ENCODE data around the gene CRAMP1.

Gene CRAMP1

DNA sequence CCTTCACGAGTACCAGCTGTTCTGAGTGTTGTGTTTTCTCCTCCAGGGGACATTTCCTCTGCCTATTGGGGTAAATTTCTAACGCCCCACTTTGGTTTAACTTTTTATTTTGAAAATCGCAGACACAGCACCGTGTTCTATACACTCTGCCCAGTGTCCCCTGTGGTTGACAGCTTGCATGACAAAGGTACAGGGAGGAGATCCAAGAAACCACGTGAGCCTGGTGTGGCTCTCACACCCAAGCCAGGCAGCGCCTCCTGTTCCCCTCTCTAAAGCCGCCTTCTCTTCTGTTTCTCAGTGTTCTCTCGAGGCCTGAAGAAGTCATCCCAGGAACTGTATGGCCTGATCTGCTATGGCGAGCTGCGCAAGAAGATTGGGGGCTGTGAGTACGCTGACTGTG lies 25.4 kb downstream of the CRAMP1 start:
- peaks cover 82% of the 10 kb centered on the region for H3K36me3 ChIP-seq (ENCODE audit: control insufficient read depth, insufficient read depth, low read length, severe bottlenecking)
- no peaks in the 10 kb centered on the region for H3K9me3 ChIP-seq (ENCODE audit: control insufficient read depth, low read length)
- no peak overlapping the region for H3K4me3 ChIP-seq (ENCODE audit: low read length)
- no peak for DNase-seq (ENCODE audit: low read depth)
- peaks cover 7% of the 10 kb centered on the region for H3K4me1 ChIP-seq (ENCODE audit: control insufficient read depth, insufficient read depth, low read length)
- no peak overlapping the region for H3K9ac ChIP-seq (ENCODE audit: low read length)
- H3K27me3 ChIP-seq (replicated peaks; ENCODE audit: control insufficient read depth, insufficient read depth, low read length) = no peaks in the 10 kb centered on the region

DNA sequence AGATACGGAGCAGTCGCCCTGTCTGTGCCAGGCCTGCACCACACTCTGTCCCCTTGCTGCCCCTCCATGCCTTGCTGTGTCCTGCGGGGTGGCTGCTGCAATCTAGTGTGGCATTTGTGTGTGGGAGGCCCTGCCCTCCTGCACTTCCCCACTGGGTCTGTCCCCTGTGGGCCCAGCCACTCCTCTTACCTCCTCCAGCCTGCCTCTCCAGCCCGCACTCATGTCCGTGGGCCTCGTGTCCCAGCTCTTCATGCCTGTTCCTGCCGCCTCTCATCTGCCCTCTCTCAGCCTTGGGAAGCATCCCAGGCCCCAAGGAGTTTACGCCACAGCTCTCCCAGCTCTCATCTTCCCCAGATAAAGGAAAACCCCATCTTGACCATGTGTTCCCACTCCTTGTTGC lies 26.6 kb downstream of the CRAMP1 start:
- H3K9me3 ChIP-seq (ENCODE audit: control insufficient read depth, low read length) = no peaks in the 10 kb centered on the region
- H3K36me3 ChIP-seq (ENCODE audit: control insufficient read depth, insufficient read depth, low read length, severe bottlenecking) = peaks cover 82% of the 10 kb centered on the region
- no peak overlapping the region for H3K4me3 ChIP-seq (ENCODE audit: low read length)

DNA sequence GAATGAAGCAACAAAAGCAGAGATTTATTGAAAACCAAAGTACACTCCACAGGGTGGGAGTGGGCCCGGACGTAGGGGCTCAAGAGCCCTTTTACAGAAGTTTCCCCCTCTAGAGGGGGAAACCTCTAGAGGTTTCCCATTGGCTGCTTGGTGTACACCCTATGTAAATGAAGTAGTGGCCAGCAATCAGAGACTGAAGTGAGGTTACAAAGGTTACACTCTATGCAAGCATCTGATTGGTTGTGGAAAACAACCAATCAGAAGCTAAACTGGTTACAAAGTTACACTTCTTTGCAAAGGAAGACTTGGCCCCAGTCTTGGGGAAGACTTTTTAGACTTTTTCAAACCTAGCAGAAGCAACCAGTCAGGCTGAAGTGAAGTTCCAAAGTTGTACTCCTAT lies 27.1 kb downstream of the CRAMP1 start:
- no peak overlapping the region for H3K4me3 ChIP-seq (ENCODE audit: low read length)
- DNase-seq (ENCODE audit: low read depth) = no peak
- H3K9me3 ChIP-seq (ENCODE audit: control insufficient read depth, low read length) = no peaks in the 10 kb centered on the region
- H3K27me3 ChIP-seq (replicated peaks; ENCODE audit: control insufficient read depth, insufficient read depth, low read length) = no peaks in the 10 kb centered on the region
- H3K36me3 ChIP-seq (ENCODE audit: control insufficient read depth, insufficient read depth, low read length, severe bottlenecking) = peaks cover 81% of the 10 kb centered on the region
- H3K9ac ChIP-seq (ENCODE audit: low read length) = no peak overlapping the region
- peaks cover 8% of the 10 kb centered on the region for H3K4me1 ChIP-seq (ENCODE audit: control insufficient read depth, insufficient read depth, low read length)

More for the DNA sequence above, 26.6 kb downstream of the CRAMP1 start:
- no peaks in the 10 kb centered on the region for H3K27me3 ChIP-seq (replicated peaks; ENCODE audit: control insufficient read depth, insufficient read depth, low read length)
- peaks cover 8% of the 10 kb centered on the region for H3K4me1 ChIP-seq (ENCODE audit: control insufficient read depth, insufficient read depth, low read length)
- DNase-seq (ENCODE audit: low read depth) = no peak
- no peak overlapping the region for H3K9ac ChIP-seq (ENCODE audit: low read length)

DNA sequence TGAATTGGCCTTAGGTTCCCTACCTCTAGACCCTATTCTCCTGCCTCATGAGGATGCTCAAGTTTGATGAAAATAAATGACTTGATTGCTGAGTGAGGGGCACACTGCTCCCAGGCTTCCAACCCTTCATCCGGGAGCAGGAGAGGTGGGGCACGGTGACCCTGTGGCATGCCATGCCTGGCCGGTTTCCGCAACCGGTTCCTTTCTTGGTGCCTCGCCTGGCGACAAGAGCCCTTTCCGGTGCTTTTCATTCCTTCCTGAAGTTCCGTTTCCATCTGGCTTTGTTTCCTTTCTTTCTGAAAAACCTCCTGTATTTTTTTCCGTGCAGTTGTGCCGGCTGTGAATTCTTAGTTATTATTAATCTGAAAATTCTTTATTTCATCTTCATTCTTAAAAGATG lies 27.7 kb downstream of the CRAMP1 start:
- Histone ChIP-seq H3K27me3 (replicated peaks; ENCODE audit: control insufficient read depth, insufficient read depth, low read length) (no peaks in the 10 kb centered on the region), H3K4me3 (ENCODE audit: low read length) (no peak overlapping the region), H3K9me3 (ENCODE audit: control insufficient read depth, low read length) (no peaks in the 10 kb centered on the region), H3K36me3 (ENCODE audit: control insufficient read depth, insufficient read depth, low read length, severe bottlenecking) (peaks cover 82% of the 10 kb centered on the region), H3K9ac (ENCODE audit: low read length) (no peak overlapping the region), H3K4me1 (ENCODE audit: control insufficient read depth, insufficient read depth, low read length) (peaks cover 8% of the 10 kb centered on the region)
- DNase-seq (ENCODE audit: low read depth) = no peak

DNA sequence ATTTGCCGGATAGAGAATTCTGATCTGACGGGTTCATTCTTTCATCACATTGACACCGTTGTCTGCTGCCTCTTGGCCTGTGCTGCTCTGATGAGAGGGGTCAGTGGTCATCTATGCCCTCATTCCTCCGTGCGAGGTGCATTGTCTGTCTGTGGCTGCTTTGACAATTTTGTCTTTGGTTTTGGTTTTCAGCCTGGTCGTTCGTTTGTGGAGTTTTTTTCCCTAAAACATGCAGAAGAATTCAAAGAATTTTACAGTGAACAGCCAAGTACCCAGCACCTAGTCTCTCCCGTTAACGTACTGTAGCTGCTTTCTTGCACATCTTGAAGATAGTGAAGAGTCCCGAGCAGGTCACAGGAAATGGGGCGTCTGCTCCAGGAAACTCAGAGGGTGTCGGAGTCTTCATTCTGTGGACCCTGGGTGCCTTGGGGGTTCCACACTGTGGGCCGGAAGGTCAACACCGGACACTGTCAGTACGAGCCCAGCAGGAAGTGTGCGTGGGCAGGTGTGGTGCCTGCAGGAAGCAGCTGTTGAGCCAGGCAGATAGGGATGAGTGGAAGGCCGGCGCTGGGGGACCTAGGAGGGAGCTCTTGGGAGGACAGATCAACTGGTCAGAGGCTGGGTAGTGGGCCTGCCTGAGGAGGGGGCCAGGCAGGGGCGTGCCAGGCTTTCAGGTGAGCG lies 28.2 kb downstream of the CRAMP1 start:
- no peaks in the 10 kb centered on the region for H3K27me3 ChIP-seq (replicated peaks; ENCODE audit: control insufficient read depth, insufficient read depth, low read length)
- H3K9ac ChIP-seq (ENCODE audit: low read length) = no peak overlapping the region
- H3K36me3 ChIP-seq (ENCODE audit: control insufficient read depth, insufficient read depth, low read length, severe bottlenecking) = peaks cover 80% of the 10 kb centered on the region
- no peak for DNase-seq (ENCODE audit: low read depth)
- no peaks in the 10 kb centered on the region for H3K9me3 ChIP-seq (ENCODE audit: control insufficient read depth, low read length)
- H3K4me3 ChIP-seq (ENCODE audit: low read length) = no peak overlapping the region
- H3K4me1 ChIP-seq (ENCODE audit: control insufficient read depth, insufficient read depth, low read length) = peaks cover 8% of the 10 kb centered on the region

DNA sequence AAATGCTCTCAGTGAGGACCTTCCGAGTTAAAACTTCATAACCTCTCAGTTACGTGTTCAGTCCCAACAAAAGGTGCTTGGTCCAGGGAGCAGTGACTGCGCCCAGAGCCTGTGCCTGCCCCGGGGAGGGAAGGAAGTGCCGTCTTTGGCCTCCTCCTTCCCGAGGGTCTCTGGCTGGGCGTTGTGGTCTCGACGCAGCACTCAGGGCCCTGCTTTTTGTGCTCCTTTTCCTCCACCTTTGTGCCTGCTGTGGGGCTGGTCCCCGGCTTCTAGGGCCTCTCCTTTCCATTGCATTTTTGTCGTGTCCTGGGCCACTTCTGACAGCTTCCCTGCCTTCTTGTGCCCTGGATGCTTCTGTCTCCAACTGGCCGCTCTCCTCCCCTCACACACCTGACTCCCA lies 29.1 kb downstream of the CRAMP1 start:
- Histone ChIP-seq H3K27me3 (replicated peaks; ENCODE audit: control insufficient read depth, insufficient read depth, low read length) (no peaks in the 10 kb centered on the region), H3K4me1 (ENCODE audit: control insufficient read depth, insufficient read depth, low read length) (peaks cover 8% of the 10 kb centered on the region), H3K4me3 (ENCODE audit: low read length) (no peak overlapping the region), H3K9ac (ENCODE audit: low read length) (no peak overlapping the region), H3K9me3 (ENCODE audit: control insufficient read depth, low read length) (no peaks in the 10 kb centered on the region), H3K36me3 (ENCODE audit: control insufficient read depth, insufficient read depth, low read length, severe bottlenecking) (peaks cover 78% of the 10 kb centered on the region)
- no peak for DNase-seq (ENCODE audit: low read depth)

DNA sequence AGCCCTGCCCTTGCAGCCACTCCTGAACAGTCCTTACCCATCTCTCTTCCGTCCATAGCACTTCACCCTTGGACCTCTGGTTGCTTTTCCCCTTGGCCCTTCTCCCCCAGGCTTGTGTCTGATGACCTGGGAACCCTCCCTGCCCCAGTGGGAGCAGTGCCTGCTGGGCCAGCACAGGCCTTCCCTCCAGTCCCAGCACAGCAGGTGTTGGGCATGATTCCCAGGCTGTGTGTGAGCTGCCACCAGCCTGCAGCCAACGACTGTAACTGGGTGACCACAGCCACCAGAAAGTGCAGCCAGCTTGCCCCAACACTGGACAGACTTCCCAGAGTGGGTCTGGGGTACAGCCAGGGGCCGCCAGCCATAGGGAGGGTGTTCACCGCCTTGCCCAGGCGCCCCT lies 30.0 kb downstream of the CRAMP1 start:
- no peak for DNase-seq (ENCODE audit: low read depth)

DNA sequence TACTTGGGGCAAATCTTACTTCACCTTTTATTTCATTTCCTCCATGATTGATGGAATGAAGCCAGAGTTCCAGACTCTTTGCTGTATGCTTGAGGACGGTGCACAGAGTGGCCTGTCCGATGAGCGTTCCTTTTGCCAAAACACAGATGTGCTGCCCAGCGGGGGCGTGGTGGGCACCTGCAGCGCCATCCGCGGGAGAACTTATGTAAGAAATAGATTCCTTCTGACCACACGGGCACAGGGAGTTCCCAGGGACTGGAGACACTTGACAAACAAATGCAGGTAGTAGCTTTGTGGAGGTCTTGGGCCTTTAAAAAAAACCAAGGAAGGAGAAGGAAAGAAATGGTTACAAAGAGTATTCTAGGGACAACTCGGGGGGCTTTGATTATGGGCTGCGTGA lies 30.6 kb downstream of the CRAMP1 start:
- H3K4me1 ChIP-seq (ENCODE audit: control insufficient read depth, insufficient read depth, low read length) = peaks cover 8% of the 10 kb centered on the region
- H3K27me3 ChIP-seq (replicated peaks; ENCODE audit: control insufficient read depth, insufficient read depth, low read length) = no peaks in the 10 kb centered on the region
- no peak overlapping the region for H3K4me3 ChIP-seq (ENCODE audit: low read length)
- no peak for DNase-seq (ENCODE audit: low read depth)
- H3K9me3 ChIP-seq (ENCODE audit: control insufficient read depth, low read length) = no peaks in the 10 kb centered on the region
- H3K9ac ChIP-seq (ENCODE audit: low read length) = no peak overlapping the region
- peaks cover 76% of the 10 kb centered on the region for H3K36me3 ChIP-seq (ENCODE audit: control insufficient read depth, insufficient read depth, low read length, severe bottlenecking)

More for the DNA sequence above, 30.0 kb downstream of the CRAMP1 start:
- Histone ChIP-seq H3K27me3 (replicated peaks; ENCODE audit: control insufficient read depth, insufficient read depth, low read length) (no peaks in the 10 kb centered on the region), H3K9me3 (ENCODE audit: control insufficient read depth, low read length) (no peaks in the 10 kb centered on the region), H3K4me1 (ENCODE audit: control insufficient read depth, insufficient read depth, low read length) (peaks cover 8% of the 10 kb centered on the region), H3K36me3 (ENCODE audit: control insufficient read depth, insufficient read depth, low read length, severe bottlenecking) (peaks cover 78% of the 10 kb centered on the region), H3K9ac (ENCODE audit: low read length) (no peak overlapping the region), H3K4me3 (ENCODE audit: low read length) (no peak overlapping the region)

DNA sequence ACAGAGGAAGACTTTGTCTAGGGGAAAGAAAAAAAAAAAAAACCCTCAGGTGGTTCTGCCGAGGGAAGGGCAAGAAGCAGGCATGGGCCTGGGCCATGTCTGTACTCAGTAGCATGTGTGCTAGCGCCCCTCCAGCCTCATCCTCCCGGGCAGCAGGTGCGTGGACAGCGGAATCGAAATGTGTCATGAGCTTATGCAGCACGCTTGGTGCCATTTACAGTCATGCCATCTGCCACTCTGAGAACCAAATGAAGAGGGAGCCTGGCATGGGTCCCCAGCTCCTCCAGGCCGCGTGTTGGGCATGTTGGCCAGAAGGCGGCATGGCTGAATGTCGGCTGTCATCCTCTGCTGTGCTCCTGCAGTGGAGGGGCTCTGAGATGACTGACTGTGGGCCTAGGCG lies 31.4 kb downstream of the CRAMP1 start:
- Histone ChIP-seq H3K27me3 (replicated peaks; ENCODE audit: control insufficient read depth, insufficient read depth, low read length) (no peaks in the 10 kb centered on the region), H3K4me1 (ENCODE audit: control insufficient read depth, insufficient read depth, low read length) (peaks cover 8% of the 10 kb centered on the region), H3K4me3 (ENCODE audit: low read length) (no peak overlapping the region), H3K9me3 (ENCODE audit: control insufficient read depth, low read length) (no peaks in the 10 kb centered on the region), H3K9ac (ENCODE audit: low read length) (no peak overlapping the region), H3K36me3 (ENCODE audit: control insufficient read depth, insufficient read depth, low read length, severe bottlenecking) (peaks cover 71% of the 10 kb centered on the region)
- DNase-seq (ENCODE audit: low read depth) = no peak

DNA sequence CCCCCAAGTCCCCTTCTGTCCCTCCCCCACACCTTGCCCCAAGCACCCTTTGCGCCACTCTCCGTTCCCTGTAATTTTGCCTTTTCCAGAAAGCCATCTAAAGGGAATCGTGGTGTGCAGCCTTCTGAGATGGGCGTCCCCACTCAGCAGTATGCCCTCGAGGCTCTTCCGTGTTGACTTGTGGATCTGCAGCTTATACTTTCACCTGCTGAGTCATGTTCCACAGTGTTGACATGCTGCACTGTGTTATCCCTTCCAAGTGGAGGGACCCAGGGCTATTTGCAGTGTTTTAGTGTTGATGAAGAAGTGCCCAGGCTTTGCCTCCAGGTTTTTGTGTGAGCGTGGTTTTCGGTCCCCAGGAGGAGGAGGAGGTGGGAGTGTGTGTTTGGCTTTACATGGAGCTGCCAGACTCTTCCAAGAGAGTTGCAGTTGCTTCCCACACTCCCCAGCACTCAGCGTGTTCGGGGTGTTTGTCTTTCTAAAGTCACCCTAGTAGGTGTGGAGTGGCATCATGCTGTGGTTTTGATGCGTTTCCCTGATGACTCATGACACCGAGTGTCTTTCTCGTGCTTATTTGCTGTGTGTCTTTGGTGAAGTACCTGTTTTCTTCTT lies 33.9 kb downstream of the CRAMP1 start:
- no peaks in the 10 kb centered on the region for H3K27me3 ChIP-seq (replicated peaks; ENCODE audit: control insufficient read depth, insufficient read depth, low read length)
- peaks cover 52% of the 10 kb centered on the region for H3K36me3 ChIP-seq (ENCODE audit: control insufficient read depth, insufficient read depth, low read length, severe bottlenecking)
- H3K4me3 ChIP-seq (ENCODE audit: low read length) = no peak overlapping the region
- H3K9ac ChIP-seq (ENCODE audit: low read length) = no peak overlapping the region
- H3K9me3 ChIP-seq (ENCODE audit: control insufficient read depth, low read length) = no peaks in the 10 kb centered on the region
- DNase-seq (ENCODE audit: low read depth) = no peak
- H3K4me1 ChIP-seq (ENCODE audit: control insufficient read depth, insufficient read depth, low read length) = peaks cover 8% of the 10 kb centered on the region

DNA sequence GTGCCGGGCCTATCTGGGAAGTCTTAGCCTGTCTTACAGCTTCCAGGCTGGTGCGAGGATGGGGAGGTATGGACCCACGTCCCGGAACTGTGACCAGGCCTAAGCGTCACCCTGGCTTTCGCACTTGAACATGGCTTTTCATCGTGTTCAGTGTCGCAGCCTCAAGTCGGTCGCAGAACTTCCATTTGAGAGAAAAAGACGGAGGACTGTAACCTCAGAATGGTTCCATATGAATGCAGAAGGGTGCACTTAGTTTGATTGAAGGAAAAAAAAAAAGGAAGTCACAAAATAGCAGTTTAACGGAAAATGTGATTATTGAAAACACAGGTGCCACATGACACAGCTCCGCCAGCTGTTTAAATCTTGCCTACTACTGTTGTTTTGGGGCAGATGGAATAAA lies 35.7 kb downstream of the CRAMP1 start:
- Histone ChIP-seq H3K9ac (ENCODE audit: low read length) (no peak overlapping the region), H3K4me3 (ENCODE audit: low read length) (no peak overlapping the region), H3K27me3 (replicated peaks; ENCODE audit: control insufficient read depth, insufficient read depth, low read length) (no peaks in the 10 kb centered on the region), H3K36me3 (ENCODE audit: control insufficient read depth, insufficient read depth, low read length, severe bottlenecking) (peaks cover 45% of the 10 kb centered on the region), H3K4me1 (ENCODE audit: control insufficient read depth, insufficient read depth, low read length) (no peaks in the 10 kb centered on the region), H3K9me3 (ENCODE audit: control insufficient read depth, low read length) (no peaks in the 10 kb centered on the region)
- no peak for DNase-seq (ENCODE audit: low read depth)

DNA sequence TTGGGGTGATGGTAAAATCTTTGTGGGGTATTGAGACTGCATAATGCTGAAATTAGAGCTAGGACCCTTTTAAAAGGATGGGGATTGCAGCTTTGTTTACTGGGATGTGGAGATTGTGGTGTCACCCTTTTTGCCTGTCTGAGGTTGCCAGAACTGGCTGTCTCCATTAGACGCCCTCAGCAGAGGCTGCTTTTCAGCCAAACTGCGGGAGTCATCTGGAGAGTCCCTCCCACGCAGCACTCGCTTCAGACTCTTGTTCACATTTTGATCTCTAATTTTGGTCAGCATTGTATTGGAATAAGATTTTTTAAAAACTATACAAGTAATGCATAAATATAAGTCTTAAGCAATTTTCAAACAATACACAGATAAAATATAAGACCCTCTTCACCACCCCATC lies 38.0 kb downstream of the CRAMP1 start:
- no peak for DNase-seq (ENCODE audit: low read depth)
- Histone ChIP-seq H3K4me3 (ENCODE audit: low read length) (no peak overlapping the region), H3K36me3 (ENCODE audit: control insufficient read depth, insufficient read depth, low read length, severe bottlenecking) (peaks cover 41% of the 10 kb centered on the region), H3K4me1 (ENCODE audit: control insufficient read depth, insufficient read depth, low read length) (no peaks in the 10 kb centered on the region), H3K9me3 (ENCODE audit: control insufficient read depth, low read length) (no peaks in the 10 kb centered on the region), H3K27me3 (replicated peaks; ENCODE audit: control insufficient read depth, insufficient read depth, low read length) (no peaks in the 10 kb centered on the region), H3K9ac (ENCODE audit: low read length) (no peak overlapping the region)
